Measurements from ENCODE around the gene ENDOU.

Gene ENDOU

GRCh38 chr12:47751561-47751960 lies 26.3 kb upstream of the ENDOU start:
- H3K4me3 ChIP-seq (ENCODE audit: low read length) = no peak overlapping the region
- no peak for TF ChIP-seq ZNF274 (IDR thresholded peaks at IDR 0.05; ENCODE audit: low read depth, low read length)

DNA sequence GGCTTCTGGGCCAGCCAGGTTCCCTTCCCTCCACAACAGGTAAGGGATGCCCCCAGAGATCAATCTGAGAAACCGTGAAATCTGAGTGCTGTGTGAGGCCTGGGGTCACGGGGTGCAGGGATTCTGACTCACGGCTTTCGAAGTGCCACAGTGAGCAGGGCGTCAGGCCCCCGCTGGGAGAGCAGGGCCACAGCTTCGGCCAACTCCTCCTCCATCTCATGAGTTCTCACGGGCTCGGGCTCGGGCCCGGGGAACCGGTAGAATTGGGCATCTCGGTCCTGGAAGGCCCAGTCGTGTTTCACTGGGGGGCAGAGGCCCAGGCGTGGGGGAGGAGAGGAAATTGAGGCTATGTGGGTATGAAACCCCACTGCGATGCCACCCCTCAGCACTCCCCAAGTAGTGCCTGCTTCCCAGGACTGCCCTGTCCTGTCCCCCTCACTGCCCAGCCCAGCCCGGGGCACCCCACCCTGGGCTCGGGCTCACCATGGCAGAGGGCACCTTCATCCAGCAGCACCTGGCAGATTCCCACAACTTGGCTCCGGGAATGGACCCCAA lies 25.7 kb upstream of the ENDOU start:
- no peak for TF ChIP-seq ZNF274 (IDR thresholded peaks at IDR 0.05; ENCODE audit: low read depth, low read length)
- H3K4me3 ChIP-seq (ENCODE audit: low read length) = no peak overlapping the region

GRCh38 chr12:47750229-47750798 lies 25.0 kb upstream of the ENDOU start:
- TF ChIP-seq ZNF274 (IDR thresholded peaks at IDR 0.05; ENCODE audit: low read depth, low read length) = no peak
- no peak overlapping the region for H3K4me3 ChIP-seq (ENCODE audit: low read length)

DNA sequence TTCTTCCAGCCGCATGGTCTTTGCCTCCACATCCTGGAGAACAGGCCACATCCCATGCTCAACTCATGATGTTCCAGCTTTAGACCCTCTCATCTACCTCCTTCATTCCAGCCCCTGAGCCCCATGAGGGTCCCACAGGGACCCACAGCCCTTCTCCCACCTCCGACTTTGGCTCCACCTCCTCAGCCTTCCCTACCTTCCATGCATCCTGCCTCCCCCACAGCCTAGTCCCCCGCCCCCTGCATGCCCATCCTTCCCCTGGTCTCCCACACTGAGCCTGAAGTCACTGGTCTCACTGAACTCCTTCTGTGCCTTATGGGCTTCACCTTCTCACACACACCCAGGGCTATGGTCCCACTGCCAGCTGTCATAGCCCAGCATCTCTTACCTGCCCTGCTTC lies 23.6 kb upstream of the ENDOU start:
- no peak overlapping the region for H3K4me3 ChIP-seq (ENCODE audit: low read length)
- TF ChIP-seq ZNF274 (IDR thresholded peaks at IDR 0.05; ENCODE audit: low read depth, low read length) = no peak

- no peak overlapping the region for H3K4me3 ChIP-seq (ENCODE audit: low read length)
- no peak for TF ChIP-seq ZNF274 (IDR thresholded peaks at IDR 0.05; ENCODE audit: low read depth, low read length)
Observed at GRCh38 chr12:47748507-47748828, 23.2 kb upstream of the ENDOU start.

DNA sequence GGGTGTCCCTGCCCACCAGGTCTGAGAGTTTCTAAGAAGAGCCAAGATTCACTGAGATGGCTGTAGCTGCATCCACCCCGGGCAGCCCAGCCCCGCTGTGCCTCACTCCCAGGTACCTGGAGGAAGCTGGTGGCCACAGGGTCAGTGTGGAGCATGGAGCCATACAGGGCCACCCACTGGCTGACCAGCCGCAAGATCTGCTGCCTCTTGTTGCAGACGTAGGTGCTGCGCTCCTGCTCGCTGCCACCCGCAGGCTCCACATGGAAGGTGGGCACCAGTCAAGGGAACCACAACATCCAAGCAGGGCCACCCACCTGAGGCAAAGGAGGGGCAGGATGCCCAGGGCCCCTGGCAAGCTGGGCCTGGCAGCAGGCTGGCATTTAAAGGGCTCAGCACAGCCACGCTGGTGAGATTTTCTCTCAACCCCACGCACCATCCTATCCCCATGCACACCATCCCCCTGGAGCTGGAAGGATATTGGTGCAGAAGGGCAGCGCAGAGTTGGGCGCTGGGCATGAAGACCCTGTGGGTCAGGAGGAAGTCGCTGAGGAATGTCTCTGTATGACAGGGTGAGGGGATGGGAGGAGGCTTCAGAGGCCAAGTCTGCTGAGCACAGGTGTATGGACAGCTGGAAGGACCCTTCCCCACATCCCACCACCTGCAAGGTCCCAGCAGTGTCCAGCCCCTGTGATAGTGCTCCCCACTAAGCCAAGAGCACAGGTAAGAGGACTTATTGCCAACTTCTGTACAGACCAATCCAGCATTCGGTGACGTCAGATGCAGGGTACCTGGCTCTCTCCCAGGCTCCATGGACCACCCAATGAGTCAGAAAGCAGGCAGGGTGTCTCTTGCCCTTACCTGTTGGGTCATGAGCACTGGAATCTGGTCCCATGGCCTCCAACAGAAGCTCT lies 22.6 kb upstream of the ENDOU start:
- TF ChIP-seq ZNF274 (IDR thresholded peaks at IDR 0.05; ENCODE audit: low read depth, low read length) = no peak
- no peak overlapping the region for H3K4me3 ChIP-seq (ENCODE audit: low read length)

GRCh38 chr12:47747126-47747525 lies 21.8 kb upstream of the ENDOU start:
- TF ChIP-seq ZNF274 (IDR thresholded peaks at IDR 0.05; ENCODE audit: low read depth, low read length) = no peak
- no peak overlapping the region for H3K4me3 ChIP-seq (ENCODE audit: low read length)

- no peak overlapping the region for H3K4me3 ChIP-seq (ENCODE audit: low read length)
- no peak for TF ChIP-seq ZNF274 (IDR thresholded peaks at IDR 0.05; ENCODE audit: low read depth, low read length)
Observed at GRCh38 chr12:47746523-47746922, 21.2 kb upstream of the ENDOU start.

DNA sequence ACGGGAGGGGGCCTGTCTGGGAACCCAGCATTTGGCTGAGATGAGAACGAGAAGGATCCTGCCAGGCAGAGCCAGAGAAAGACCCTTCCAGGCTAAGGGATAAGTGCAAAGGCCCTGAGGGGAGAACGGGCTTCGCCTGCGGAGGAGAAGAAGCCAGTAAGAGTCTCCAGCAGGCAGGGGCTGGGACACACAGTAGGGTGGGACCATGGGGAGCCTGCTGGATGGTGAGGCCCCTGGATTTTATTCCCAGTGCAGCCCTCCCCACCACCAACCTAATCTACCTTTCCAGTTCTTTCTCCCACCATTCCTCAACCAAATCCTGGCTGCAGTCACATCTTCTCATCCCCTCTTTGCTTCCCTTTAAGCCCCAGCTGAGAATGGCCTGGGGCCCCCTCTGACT lies 20.8 kb upstream of the ENDOU start:
- TF ChIP-seq ZNF274 (IDR thresholded peaks at IDR 0.05; ENCODE audit: low read depth, low read length) = no peak
- no peak overlapping the region for H3K4me3 ChIP-seq (ENCODE audit: low read length)

DNA sequence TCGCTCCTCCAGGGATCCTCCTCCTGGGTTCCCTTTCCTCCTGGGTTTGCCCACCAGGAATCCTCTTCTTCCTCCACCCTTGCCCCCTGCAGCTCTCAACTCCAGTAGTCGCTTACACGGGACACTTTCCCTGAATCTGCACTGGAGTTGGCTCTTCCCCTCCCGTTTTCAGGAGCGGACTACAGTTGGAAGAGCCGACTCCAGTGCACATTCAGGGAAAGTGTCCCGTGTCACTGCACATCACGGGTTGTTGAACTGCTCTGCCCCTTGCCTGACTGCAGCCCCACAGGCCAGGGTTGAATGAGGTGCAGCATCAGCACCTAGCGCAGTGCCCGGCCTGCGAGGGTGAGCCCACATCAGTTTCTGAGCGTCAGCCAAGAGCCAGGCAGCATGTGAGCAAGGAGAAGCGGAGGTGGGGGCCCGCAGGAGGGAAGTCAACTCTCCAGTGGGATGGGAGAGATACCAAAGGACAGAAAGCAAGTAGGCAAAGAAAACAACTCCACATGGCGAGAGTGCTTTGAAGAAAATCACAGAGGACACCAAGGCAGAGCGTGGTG lies 20.3 kb upstream of the ENDOU start:
- H3K4me3 ChIP-seq (ENCODE audit: low read length) = no peak overlapping the region
- TF ChIP-seq ZNF274 (IDR thresholded peaks at IDR 0.05; ENCODE audit: low read depth, low read length) = no peak

DNA sequence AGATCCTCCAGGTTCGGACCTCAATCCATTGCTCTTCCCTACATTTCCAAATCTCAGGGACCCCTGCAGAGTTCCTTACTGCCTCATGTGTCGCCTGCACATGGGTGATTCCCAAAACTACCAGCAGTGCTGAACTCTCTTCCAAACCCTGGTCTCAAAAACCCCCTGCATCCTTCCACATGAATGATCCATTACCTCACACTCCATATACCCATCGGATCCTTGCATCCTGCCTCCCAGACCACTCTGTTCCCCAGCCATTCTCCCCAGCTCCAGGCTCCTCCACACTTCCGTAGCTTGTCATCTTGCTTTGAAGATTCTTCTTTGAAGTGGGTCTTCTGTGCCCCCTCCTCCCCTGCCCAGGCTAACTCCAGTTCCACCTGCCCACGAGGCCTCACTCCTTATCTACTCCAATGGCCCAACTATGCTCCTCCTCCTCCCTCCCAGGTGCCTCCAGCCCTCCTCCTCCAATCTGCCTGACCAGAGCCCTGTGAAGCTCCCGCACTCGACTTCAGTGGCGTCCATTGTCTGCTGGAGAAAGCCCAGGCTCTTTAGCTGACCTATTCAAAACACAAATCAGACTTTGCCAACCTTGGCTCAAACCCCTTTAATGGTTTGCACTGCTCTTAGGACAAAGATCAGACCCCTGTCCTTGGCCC lies 19.6 kb upstream of the ENDOU start:
- H3K4me3 ChIP-seq (ENCODE audit: low read length) = no peak overlapping the region
- TF ChIP-seq ZNF274 (IDR thresholded peaks at IDR 0.05; ENCODE audit: low read depth, low read length) = no peak

- H3K4me3 ChIP-seq (ENCODE audit: low read length) = no peak overlapping the region
- no peak for TF ChIP-seq ZNF274 (IDR thresholded peaks at IDR 0.05; ENCODE audit: low read depth, low read length)
Observed at GRCh38 chr12:47744005-47744651, 18.8 kb upstream of the ENDOU start.

- H3K4me3 ChIP-seq (ENCODE audit: low read length) = no peak overlapping the region
- TF ChIP-seq ZNF274 (IDR thresholded peaks at IDR 0.05; ENCODE audit: low read depth, low read length) = no peak
Observed at GRCh38 chr12:47743311-47743860, 18.1 kb upstream of the ENDOU start.
